UCSD-AML1 (cell line): ENCODE data around the gene IZUMO4.

Source experiments
- DNase-seq: peaks from one replicate; lab custom pipeline; 2025; ENCODE audit not compliant: unreplicated experiment; lab: John Stamatoyannopoulos, UW

IZUMO4 gene

GRCh38 chr19:2096480-2097202 lies at the start of gene IZUMO4:
TSS of gene IZUMO4 (plus strand) at chr19:2096915. CDS start at chr19:2096946, 31 bp downstream.
- peak; percentile 99 for DNase-seq

GRCh38 chr19:2047076-2047448 lies 49.7 kb upstream of the IZUMO4 start:
- no peak for DNase-seq

GRCh38 chr19:2047449-2048103 lies 49.1 kb upstream of the IZUMO4 start:
- DNase-seq = no peak

- DNase-seq = no peak
Observed at GRCh38 chr19:2048104-2048958, 48.4 kb upstream of the IZUMO4 start.

GRCh38 chr19:2048959-2049740 lies 47.6 kb upstream of the IZUMO4 start:
- DNase-seq = no peak

GRCh38 chr19:2049741-2050348 lies 46.9 kb upstream of the IZUMO4 start:
- peak; percentile 68 for DNase-seq

GRCh38 chr19:2050349-2050990 lies 46.2 kb upstream of the IZUMO4 start:
- DNase-seq = no peak

GRCh38 chr19:2050991-2051772 lies 45.5 kb upstream of the IZUMO4 start, which contains the start of gene MKNK2:
TSS of gene MKNK2 (minus strand) at chr19:2051244. CDS start at chr19:2050851, 393 bp downstream.
- peak; percentile 93 for DNase-seq

- peak; percentile 30 for DNase-seq
Observed at GRCh38 chr19:2051773-2052704, 44.7 kb upstream of the IZUMO4 start.

GRCh38 chr19:2053601-2054389 lies 42.9 kb upstream of the IZUMO4 start:
- DNase-seq = no peak

GRCh38 chr19:2054763-2055162 lies 42.0 kb upstream of the IZUMO4 start:
- no peak for DNase-seq

GRCh38 chr19:2055931-2056836 lies 40.5 kb upstream of the IZUMO4 start:
- DNase-seq = peak; percentile 32

GRCh38 chr19:2056837-2057192 lies 39.9 kb upstream of the IZUMO4 start:
- no peak for DNase-seq

GRCh38 chr19:2057484-2058469 lies 38.9 kb upstream of the IZUMO4 start:
- no peak for DNase-seq
